Liver (tissue), 3 donors: Measurements from ENCODE around the gene LINC01488.

Source experiments
- ATF3 ChIP-seq: IDR thresholded peaks from 2 replicates; pipeline ENCODE4 v1.6.1; 2016; ENCODE audit warnings: antibody characterized with exemption
- CTCF ChIP-seq: fragments of 150-350 bp; IDR thresholded peaks from 2 replicates; pipeline ENCODE4 v1.5.1; 2017; ENCODE audit warnings: improper control_type of control experiment, low read depth, low read length; ENCODE audit not compliant: missing input control
- EGR1 ChIP-seq, 2 donors: IDR thresholded peaks; 2 replicates each; pipeline ENCODE4 v1.6.1; 2016 to 2018; ENCODE audit warnings: antibody characterized with exemption in 2 of 2, low read depth in 2 of 2
- FOXA1 ChIP-seq: IDR thresholded peaks from 2 replicates; pipeline ENCODE4 v1.6.1; 2016; ENCODE audit warnings: antibody characterized with exemption
- HNF4A ChIP-seq, 2 donors: conservative IDR thresholded peaks; 2 replicates each; pipeline ENCODE4 v1.6.1; 2016; ENCODE audit warnings: antibody characterized with exemption in 2 of 2, mild to moderate bottlenecking in 2 of 2
- JUND ChIP-seq, 2 donors: IDR thresholded peaks; 2 replicates each; pipeline ENCODE4 v1.6.1; 2016; ENCODE audit warnings: antibody characterized with exemption in 2 of 2
- RAD21 ChIP-seq, 2 donors: IDR thresholded peaks; 2 replicates each; pipeline ENCODE4 v1.6.1; 2016; ENCODE audit warnings: antibody characterized with exemption in 2 of 2, mild to moderate bottlenecking in 2 of 2
- REST ChIP-seq: IDR thresholded peaks from 2 replicates; pipeline ENCODE4 v1.6.1; 2016; ENCODE audit warnings: antibody characterized with exemption, mild to moderate bottlenecking
- SP1 ChIP-seq: IDR thresholded peaks from 2 replicates; pipeline ENCODE4 v1.6.1; 2018; ENCODE audit warnings: antibody characterized with exemption, mild to moderate bottlenecking
- TAF1 ChIP-seq: conservative IDR thresholded peaks from 2 replicates; pipeline ENCODE4 v1.6.1; 2016; ENCODE audit warnings: antibody characterized with exemption, mild to moderate bottlenecking
- YY1 ChIP-seq: IDR thresholded peaks from 2 replicates; pipeline ENCODE4 v1.6.1; 2016; ENCODE audit warnings: antibody characterized with exemption, mild to moderate bottlenecking
- ZBTB33 ChIP-seq: IDR thresholded peaks from 2 replicates; pipeline ENCODE4 v1.6.1; 2016; ENCODE audit warnings: antibody characterized with exemption
- donor health status: healthy.
- donor health status: healthy.

- TF ChIP-seq YY1 (no peak), EGR1 (IDR thresholded peaks at IDR 0.05; ENCODE audit: low read depth in 2 of 2) (no peak), ZBTB33 (no peak), REST (no peak), CTCF (no peak), FOXA1 (no peak), SP1 (no peak), JUND (IDR thresholded peaks at IDR 0.05) (no peak), TAF1 (no peak), RAD21 (IDR thresholded peaks at IDR 0.05) (no peak), ATF3 (no peak), HNF4A (conservative IDR thresholded peaks at IDR 0.05) (no peak)
Measured at GRCh38 chr11:69498614-69499175, 17.2 kb downstream of the LINC01488 start.
